ENCODE results near the gene RABEP1. TPM values are rescaled to one million over a fixed set of nuclear protein-coding genes. Genes with fewer than 3 reads are reported as not detected.

RABEP1 gene
- total RNA-seq, 2 donors from 2014 or later = 38.9 to 54.7 TPM

- 0% methylated on average over 4 of the region's 4 CpGs for WGBS
- Histone ChIP-seq H3K4me1 (replicated peaks) (no peaks in the 10 kb centered on the region), H3K27ac (no peak overlapping the region), H3K4me3 (no peak overlapping the region), H3K9me3 (no peaks in the 10 kb centered on the region), H3K36me3 (no peaks in the 10 kb centered on the region), H3K27me3 (replicated peaks; ENCODE audit: insufficient read depth) (no peaks in the 10 kb centered on the region)
- DNase-seq (ENCODE audit: low spot score) = peak; percentile 67
- TF ChIP-seq POLR2A (IDR thresholded peaks at IDR 0.05) (no peak), POLR2AphosphoS5 (IDR thresholded peaks at IDR 0.05) (peak; percentile 25), CTCF (IDR thresholded peaks at IDR 0.05) (peak in 3 of 4 experiments; percentile 60 to 79 (median 69))
- intact Hi-C loops (cut with DNase I) = loop anchor here (5.0 kb wide), 1 partner anchor 188 kb away; the partner anchor contains the start of gene C1QBP
Observed at GRCh38 chr17:5249615-5250014, 32.5 kb upstream of the RABEP1 start.

GRCh38 chr17:5254414-5254813, 27.7 kb upstream of the RABEP1 start:
- H3K27me3 ChIP-seq (replicated peaks; ENCODE audit: insufficient read depth) = no peaks in the 10 kb centered on the region
- no peak overlapping the region for H3K4me3 ChIP-seq

GRCh38 chr17:5254903-5255521, 27.1 kb upstream of the RABEP1 start:
- 67% methylated on average over 5 of the region's 5 CpGs for WGBS
- no peaks in the 10 kb centered on the region for H3K9me3 ChIP-seq
- TF ChIP-seq POLR2AphosphoS5 (IDR thresholded peaks at IDR 0.05) = no peak
- no peak for TF ChIP-seq CTCF (IDR thresholded peaks at IDR 0.05)
- TF ChIP-seq POLR2A (IDR thresholded peaks at IDR 0.05) = no peak

More at GRCh38 chr17:5254414-5254813, 27.7 kb upstream of the RABEP1 start:
- 73% methylated on average over 7 of the region's 7 CpGs for WGBS
- Histone ChIP-seq H3K36me3 (no peaks in the 10 kb centered on the region), H3K9me3 (no peaks in the 10 kb centered on the region), H3K27ac (no peak overlapping the region), H3K4me1 (replicated peaks) (no peaks in the 10 kb centered on the region)
- intact Hi-C loops (cut with DNase I) = no loop called here
- TF ChIP-seq CTCF (IDR thresholded peaks at IDR 0.05) (no peak), POLR2A (IDR thresholded peaks at IDR 0.05) (no peak)
- no peak for DNase-seq (ENCODE audit: low spot score)

GRCh38 chr17:5257124-5257523, 25.0 kb upstream of the RABEP1 start:
- WGBS = 89% methylated on average over 5 of the region's 5 CpGs

More at GRCh38 chr17:5254903-5255521, 27.1 kb upstream of the RABEP1 start:
- H3K4me3 ChIP-seq = no peak overlapping the region
- intact Hi-C loops (cut with DNase I) = no loop called here
- H3K36me3 ChIP-seq = no peaks in the 10 kb centered on the region
- H3K27me3 ChIP-seq (replicated peaks; ENCODE audit: insufficient read depth) = no peaks in the 10 kb centered on the region
- no peak for DNase-seq (ENCODE audit: low spot score)
- no peak overlapping the region for H3K27ac ChIP-seq
- peaks cover 5% of the 10 kb centered on the region for H3K4me1 ChIP-seq (replicated peaks)

More at GRCh38 chr17:5257124-5257523, 25.0 kb upstream of the RABEP1 start:
- Histone ChIP-seq H3K27ac (no peak overlapping the region), H3K36me3 (no peaks in the 10 kb centered on the region), H3K27me3 (replicated peaks; ENCODE audit: insufficient read depth) (no peaks in the 10 kb centered on the region), H3K9me3 (no peaks in the 10 kb centered on the region), H3K4me3 (no peak overlapping the region), H3K4me1 (replicated peaks) (peaks cover 5% of the 10 kb centered on the region)
- no peak for DNase-seq (ENCODE audit: low spot score)
- TF ChIP-seq CTCF (IDR thresholded peaks at IDR 0.05) = no peak
- TF ChIP-seq POLR2A (IDR thresholded peaks at IDR 0.05) = no peak
- no peak for TF ChIP-seq POLR2AphosphoS5 (IDR thresholded peaks at IDR 0.05)
- intact Hi-C loops (cut with DNase I) = no loop called here

All from prostate gland (tissue), 2 donors.